IPS-18c (cell line): Measurements from ENCODE around the gene TGM3.

Source experiments
- H3K4me3 ChIP-seq: 2 replicates; pipeline ENCODE4 v1.7.0; 2013; ENCODE audit warnings: low read depth, mild to moderate bottlenecking, low read length, moderate library complexity; ENCODE audit not compliant: insufficient read depth
- H3K9me3 ChIP-seq: one replicate; pipeline ENCODE4 v1.6.1; 2013; ENCODE audit warnings: mild to moderate bottlenecking, low read length, moderate library complexity; ENCODE audit not compliant: control insufficient read depth, insufficient read depth

Gene TGM3

DNA sequence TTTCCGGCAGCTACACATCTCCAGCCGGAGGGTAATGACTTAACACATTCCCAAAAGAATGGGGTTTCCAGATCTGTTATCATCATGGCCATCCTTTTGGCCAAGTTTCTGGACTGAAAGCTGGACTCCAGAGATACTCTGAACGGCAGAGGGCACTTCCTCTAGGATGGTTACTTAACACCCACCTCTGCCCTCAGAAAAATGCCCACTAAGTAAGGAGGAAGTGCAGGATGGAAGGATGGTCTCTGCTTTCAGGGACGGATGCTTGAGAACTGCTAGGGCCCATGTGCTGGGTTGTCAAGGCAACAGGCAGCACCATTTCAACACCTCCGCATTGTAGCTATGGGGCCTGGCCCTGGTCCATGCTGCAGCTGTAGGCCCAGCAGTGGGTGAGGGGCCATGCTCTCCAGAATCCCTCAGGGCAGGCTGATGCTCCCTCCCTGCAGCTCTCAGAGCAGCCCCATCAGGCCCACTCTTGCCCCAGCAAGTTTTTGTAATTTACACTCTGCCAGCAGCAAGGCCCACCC is 16.5 kb upstream of the TGM3 start:
- Histone ChIP-seq H3K4me3 (no peak overlapping the region), H3K9me3 (peaks cover 3% of the 10 kb centered on the region)

DNA sequence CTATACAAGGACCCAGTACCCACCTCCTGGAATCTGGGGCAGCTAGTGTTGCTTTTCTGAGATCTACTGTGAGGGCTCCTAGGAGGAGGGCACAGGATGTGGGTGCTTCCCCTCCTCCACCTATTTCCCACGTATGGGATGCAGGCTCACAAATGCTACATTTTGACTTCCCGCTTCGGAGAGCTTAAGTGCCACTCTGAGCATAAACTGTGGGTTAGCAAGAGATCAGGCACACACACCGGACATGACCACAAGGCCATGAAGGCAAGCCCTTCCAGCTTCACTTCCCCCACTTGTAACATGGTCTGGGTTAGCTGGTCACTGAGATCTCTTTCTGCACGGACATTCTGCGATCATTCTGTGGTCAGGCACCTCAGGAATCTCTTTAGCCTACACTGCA is 15.7 kb upstream of the TGM3 start:
- peaks cover 3% of the 10 kb centered on the region for H3K9me3 ChIP-seq
- no peak overlapping the region for H3K4me3 ChIP-seq

DNA sequence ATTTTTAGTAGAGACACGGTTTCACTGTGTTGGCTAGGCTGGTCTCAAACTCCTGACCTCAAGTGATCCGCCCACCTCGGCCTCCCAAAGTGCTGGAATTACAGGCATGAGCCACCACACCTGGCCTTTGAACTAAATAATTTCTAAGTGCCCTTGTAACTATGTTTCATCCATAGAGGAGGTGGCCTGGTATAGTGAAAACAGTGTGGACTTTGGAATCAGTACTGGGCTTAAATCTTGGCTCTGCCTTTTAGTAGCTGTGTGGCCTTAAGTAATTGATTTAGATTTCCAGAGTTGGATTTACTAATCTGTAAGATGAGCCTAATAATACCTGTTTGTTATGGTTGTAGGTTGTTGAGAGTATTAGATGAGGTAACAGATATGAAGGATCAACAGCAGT is 14.2 kb upstream of the TGM3 start:
- H3K9me3 ChIP-seq: peaks cover 3% of the 10 kb centered on the region
- H3K4me3 ChIP-seq: no peak overlapping the region

DNA sequence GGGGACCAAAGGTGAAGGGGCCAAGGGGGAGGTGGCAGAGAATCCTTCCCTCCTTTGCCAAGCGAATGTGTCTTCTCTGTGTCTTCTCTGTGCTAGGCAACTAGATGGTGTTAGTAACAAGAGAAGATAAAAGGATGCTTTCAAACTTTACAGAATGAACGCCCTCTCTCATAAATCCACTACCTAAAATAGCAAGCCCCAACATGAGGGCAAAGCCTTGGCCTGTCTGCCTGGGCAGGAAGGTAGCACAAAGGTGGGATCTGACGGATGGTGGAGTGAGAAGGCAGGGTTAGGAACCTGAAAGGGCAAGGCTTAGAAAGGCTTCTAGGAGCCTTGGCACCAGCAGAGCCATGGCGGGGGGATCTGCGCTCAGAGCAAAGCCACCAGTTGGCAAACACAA is 13.6 kb upstream of the TGM3 start:
- Histone ChIP-seq H3K4me3 (no peak overlapping the region), H3K9me3 (peaks cover 3% of the 10 kb centered on the region)

DNA sequence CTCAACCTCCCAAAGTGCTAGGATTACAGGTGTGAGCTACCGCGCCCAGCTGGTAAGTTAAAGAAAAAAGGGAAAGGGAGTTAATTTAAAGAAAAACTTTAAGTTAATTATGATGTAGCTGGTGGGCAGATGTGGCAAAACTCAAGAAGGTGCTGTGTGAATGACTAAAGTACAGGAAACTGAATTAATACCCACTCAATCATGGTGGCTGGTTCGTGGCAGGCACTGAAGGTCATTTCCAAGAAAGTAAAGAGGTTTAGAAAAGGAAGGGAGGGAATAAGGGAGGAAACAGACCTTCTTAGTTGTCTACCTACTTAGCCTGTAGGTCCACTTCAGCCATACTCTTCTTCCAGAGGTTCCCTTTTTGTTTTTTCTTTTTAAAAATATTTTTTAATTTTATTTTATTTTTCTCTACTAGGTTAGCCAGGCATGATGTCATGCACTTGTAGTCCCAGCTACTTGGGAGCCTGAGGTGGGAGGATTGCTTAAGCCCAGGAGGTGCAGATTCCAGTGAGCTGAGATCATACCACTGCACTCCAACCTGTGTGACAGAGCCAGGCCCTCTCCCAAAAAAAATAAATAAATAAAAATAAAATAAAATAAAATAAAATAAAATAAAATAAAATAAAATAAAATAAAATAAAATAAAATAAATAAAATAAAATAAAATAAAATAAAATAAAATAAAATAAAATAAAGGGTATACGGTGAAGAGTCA is 11.9 kb upstream of the TGM3 start:
- Histone ChIP-seq H3K4me3 (no peak overlapping the region), H3K9me3 (peaks cover 3% of the 10 kb centered on the region)

DNA sequence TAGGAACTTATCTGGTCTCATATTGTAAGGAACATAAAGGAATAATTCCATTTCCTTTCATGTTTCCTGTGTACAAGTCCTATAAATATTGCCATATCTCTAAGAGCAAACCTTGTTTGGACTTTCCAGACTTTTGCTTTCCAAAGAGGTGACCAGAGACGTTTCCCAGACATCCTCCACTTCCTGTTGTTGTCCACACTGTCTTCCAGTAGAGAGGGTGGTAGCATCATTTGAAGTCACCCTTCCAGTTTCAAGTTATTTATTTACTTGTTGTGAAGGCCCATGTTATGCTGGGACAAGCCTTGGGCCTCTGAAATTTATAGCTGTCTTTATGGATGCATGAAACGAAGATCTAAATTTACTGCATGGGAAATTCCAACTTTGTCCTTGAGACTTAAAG is 10.6 kb upstream of the TGM3 start:
- Histone ChIP-seq H3K4me3 (no peak overlapping the region), H3K9me3 (peaks cover 3% of the 10 kb centered on the region)

DNA sequence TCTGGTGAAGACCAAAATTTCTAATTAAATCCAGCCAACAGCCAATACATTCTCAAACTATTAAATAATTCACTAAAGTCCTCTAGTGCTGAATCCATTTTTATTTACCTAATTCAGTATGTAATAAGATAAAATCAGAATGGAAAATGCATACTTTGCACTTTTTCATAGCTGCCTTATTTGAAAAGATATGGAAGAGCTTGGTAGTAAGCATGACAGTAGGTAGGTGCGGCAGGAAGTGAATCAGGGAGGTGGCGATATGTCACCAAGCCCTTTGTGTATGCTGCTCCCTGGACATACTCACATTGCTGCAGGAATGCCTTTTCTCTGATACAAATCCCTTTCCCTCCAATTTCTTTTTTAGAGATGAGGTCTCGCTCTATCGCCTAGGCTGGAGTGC is 10.2 kb upstream of the TGM3 start:
- H3K4me3 ChIP-seq: no peak overlapping the region
- H3K9me3 ChIP-seq: peaks cover 2% of the 10 kb centered on the region

DNA sequence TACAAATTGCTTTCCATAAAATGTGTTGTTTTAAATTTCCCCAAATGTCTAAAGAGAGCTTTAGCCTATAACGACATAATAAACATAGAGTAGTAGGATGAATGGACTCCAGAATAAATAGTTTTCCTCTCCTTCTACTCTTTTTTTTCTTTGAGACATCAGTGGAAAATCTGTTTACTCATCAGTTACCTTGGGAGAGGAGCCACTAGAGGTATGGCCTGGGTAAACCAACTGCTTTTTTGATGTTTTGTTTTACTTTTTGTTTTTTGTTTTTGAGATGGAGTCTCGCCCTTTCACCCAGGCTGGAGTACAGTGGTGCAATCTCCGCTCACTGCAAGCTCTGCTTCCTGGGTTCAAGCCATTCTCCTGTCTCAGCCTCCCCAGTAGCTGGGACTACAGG is 8.3 kb upstream of the TGM3 start:
- H3K4me3 ChIP-seq: no peak overlapping the region

DNA sequence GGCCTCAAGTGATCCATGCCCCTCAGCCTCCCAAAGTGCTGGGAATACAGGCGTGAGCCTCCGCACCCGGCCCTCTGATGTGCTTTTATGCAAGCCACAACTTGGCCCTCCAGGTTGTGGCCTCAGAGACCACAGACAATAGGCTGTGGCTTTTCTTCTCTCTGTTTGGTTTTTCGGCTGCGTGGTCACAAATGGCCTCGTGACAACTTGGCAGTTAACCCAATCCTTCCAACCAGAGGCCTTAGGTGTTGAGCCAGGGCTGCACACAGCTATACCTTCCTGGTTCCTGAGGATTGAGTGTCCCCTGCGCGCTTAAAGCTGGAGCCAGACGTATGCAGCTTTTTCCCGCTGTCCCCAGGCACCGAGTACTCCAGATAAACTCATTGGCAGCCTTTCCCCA is 6.3 kb upstream of the TGM3 start:
- H3K4me3 ChIP-seq: no peak overlapping the region
- no peaks in the 10 kb centered on the region for H3K9me3 ChIP-seq

More for the DNA sequence above, 8.3 kb upstream of the TGM3 start:
- H3K9me3 ChIP-seq: no peaks in the 10 kb centered on the region

DNA sequence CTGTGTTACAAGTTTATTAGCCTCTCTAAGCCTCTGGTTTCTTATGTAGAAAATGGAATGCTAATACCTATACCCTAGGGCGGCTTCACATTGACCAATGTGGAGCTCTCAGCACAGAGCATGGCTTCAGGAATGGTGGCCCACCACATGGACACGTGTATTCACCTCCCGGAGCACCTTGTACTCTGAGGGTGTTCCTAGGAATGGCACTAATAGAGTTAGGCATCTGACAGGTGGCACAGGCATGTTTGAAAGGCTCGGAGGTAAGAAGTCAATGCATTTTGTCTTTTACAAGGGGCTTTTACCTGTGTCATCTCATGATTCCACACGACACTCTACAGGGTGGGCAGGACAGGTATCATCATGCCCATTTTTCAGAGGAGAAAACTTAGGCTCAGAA is 5.3 kb upstream of the TGM3 start:
- no peak overlapping the region for H3K4me3 ChIP-seq
- H3K9me3 ChIP-seq: no peaks in the 10 kb centered on the region

DNA sequence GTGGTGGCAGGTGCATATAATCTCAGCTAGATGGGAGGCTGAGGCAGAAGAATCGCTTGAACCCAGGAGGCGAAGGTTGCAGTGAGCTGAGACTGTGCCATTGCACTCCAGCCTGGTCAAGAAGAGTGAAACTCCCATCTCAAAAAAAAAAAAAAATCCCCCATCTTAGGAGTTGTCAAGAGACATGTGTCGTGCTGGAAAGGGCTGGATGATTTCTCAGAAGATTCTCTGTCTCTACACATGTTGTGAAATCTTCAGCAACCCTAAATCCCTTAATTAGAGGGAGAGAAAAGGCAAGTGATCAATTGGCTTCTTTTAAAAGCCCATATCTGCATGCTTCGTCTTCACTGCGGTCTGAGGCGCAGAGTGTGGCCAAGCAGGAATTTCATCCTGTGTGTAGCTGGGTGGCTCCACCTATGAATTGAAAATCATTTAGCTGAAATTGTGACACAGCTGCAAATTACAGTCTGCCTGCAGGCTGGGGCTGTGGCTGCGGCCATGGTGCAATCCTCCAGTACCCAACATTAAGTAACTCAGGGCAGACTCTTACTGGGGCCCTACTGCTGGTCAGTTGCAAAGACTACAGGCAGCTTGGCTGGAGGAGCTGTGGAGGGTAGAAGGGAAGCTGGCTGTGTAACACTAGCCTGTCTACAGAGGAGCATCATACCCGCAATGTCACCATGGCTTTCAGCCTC is 3.2 kb upstream of the TGM3 start:
- Histone ChIP-seq H3K9me3 (no peaks in the 10 kb centered on the region), H3K4me3 (no peak overlapping the region)

DNA sequence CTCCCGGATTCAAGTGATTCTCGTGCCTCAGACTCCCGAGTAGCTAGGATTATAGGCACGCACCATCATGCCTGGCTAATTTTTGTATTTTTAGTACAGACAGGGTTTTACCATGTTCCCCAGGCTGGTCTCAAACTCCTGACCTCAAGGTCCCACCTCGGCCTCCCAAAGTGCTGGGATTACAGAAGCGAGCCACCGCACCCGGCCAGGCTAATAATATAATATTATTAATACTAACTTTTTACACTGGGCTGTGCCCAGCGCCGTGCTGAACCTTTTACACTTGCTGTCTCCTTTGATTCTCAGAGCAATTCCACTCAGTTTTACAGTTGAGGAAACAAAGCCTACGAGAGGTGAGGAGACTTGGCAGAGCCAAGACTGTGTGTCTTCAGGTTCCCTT is 2.3 kb upstream of the TGM3 start:
- H3K9me3 ChIP-seq: no peaks in the 10 kb centered on the region
- no peak overlapping the region for H3K4me3 ChIP-seq

DNA sequence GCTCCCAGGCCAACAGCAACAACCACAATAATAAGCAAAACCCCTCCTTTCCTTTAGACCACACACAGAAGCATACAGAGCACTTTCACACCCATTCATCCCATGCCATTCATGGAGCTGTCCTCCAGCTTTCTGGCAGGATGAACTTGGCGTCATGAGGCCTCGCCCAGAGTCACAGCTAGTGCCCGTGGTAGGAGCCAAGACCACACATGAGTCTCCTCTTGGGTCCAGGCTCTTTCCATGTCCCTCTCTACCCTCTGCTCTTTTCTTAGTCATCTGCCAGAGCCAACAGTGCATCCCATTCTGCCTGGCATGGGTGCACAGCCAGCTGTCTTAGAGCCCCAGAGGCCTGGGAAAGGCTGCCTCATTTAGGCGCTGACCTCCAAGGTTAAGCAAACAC is 1.8 kb upstream of the TGM3 start:
- no peaks in the 10 kb centered on the region for H3K9me3 ChIP-seq

DNA sequence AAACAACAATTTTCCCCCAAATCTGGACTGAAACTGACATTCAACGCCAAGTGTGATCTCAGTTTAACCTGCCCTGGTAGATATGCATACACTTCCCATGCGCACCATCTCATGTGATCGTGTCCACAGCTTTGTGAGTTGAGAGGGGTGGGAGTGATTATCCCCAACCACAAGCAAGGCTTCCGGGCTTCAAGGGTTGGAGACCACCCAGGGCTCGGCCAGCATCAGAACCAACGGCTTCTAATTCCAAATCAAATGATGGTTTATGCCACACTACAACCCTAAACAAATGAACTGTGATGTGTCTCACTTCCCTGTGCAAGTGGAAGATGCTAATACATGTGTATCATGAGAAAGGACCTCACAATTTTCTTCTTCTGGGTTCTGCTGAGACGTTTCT is 515 bp upstream of the TGM3 start:
- Histone ChIP-seq H3K9me3 (no peaks in the 10 kb centered on the region), H3K4me3 (no peak overlapping the region)

More for the DNA sequence above, 1.8 kb upstream of the TGM3 start:
- no peak overlapping the region for H3K4me3 ChIP-seq

DNA sequence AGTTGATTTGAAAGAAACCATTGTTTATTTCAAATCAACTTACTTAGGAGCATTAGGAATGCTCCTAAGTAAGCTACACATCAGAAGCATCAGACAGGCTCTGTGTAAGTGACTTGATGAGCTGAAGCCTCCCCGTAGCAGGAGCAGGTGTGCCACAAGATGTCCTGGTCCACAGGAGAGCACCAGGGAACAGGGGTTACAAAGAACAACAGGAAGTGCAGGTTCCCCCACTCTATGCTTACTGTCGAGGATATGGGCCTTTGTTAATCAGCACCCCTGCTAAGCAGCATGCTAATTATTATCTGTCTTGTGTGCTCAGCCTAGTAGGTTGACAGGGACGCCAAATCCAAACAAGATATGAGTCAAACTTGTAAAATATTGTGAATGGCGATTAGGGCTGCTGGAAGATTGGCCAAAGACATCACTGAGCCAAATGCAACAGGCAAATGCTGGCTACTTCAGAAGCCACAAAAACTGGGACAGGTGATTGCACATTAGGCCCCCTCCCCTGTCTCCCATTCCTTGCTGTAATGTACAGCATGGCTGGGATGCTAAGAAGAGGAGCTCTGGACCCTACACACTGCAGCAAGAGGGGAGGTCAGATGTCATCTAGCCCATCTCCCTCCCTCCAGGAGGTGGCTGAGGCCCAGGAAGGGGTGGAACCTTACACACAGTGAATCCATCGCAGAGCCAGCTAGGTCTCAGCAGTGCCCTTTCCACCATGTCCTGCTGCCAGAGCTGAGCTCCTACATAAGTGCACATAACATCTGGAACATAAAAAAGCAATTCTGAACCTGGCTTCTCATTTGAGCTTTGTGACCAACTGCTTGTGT is 939 bp downstream of the TGM3 start:
- Histone ChIP-seq H3K9me3 (no peaks in the 10 kb centered on the region), H3K4me3 (no peak overlapping the region)

DNA sequence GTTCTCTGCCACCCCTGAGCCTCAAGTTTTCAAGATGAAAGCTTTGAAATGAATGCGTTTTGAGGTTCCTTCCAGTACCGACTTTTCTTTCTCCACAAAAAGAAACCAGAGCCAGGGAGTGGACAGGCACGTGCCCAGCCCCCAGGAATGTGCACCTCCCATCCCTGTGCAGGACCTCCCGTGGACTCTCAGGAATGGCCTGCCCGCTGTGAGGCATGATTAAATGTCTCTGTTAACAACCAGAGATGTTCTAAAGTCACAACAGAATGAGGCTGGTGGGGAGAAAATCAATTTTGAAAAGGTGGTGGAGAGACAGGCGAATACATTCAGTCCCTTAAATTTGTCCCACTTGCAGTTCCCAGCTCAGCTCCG is 1.5 kb downstream of the TGM3 start:
- H3K9me3 ChIP-seq: no peaks in the 10 kb centered on the region
- no peak overlapping the region for H3K4me3 ChIP-seq

DNA sequence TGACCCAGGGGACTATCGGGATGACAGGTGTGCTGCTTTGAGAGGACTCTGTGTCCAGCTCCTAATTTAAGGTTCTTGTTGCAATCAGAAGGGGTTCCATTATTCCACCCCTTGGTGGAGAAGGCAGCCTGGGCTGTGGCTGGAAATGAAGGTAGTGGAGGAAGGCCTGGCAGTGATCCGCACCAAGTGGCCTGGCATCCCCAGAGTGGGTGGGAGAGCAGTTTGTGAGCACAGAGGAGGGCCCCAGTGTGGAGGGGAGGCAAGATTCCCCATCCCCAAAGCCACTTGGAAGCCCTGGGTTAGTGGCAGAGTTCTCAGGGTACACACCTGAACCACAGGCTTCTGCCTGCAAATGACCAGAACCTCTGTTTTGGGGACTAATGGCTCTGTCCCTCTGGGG is 2.3 kb downstream of the TGM3 start:
- Histone ChIP-seq H3K4me3 (no peak overlapping the region), H3K9me3 (no peaks in the 10 kb centered on the region)

DNA sequence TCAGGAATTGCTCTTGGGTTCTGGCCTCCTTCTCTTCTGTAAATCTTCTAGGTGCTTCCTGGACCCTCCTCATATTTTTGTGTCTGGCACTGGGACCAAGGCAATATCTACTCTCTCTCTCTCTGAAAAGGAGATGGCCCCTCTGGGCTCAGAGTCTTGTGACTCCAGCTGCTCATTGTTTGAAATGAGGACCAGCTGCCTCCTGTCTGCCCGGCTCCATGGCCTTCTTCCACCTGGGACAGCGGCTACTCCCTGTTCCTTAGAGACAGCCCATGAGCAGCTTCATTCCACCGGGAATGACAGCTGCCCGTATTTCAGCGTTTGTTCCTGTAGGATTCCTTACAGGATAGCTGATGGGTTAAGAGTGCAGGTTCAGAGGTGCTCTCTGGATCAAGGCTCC is 2.9 kb downstream of the TGM3 start:
- H3K4me3 ChIP-seq: no peak overlapping the region
- H3K9me3 ChIP-seq: no peaks in the 10 kb centered on the region
